DND-41 (cell line): Measurements from ENCODE around the gene JOSD2.

Experiments used
- ATAC-seq: fragments of 200-7000 bp; cut with Tn5 transposase; 3 replicates; pipeline ENCODE4 v1.9.1; 2021; ENCODE audit warnings: low read depth; ENCODE audit not compliant: insufficient read depth
- DNase-seq: peaks from one replicate; pipeline ENCODE4 v3.0.0-alpha.2; 2020
- H2AFZ ChIP-seq: 2 replicates; pipeline ENCODE4 v1.6.0; 2012; ENCODE audit warnings: low read depth, low read length
- H3K27ac ChIP-seq: 2 replicates; pipeline ENCODE4 v1.5.1; 2012; ENCODE audit warnings: low read length, inconsistent platforms
- H3K27me3 ChIP-seq: fragments of 200-600 bp; sonication (generic); 2 replicates; pipeline ENCODE4 v1.6.0; 2012; ENCODE audit warnings: low read length, mild to moderate bottlenecking, inconsistent platforms; ENCODE audit not compliant: insufficient read depth, poor library complexity
- H3K36me3 ChIP-seq: 2 replicates; pipeline ENCODE4 v1.5.1; 2012; ENCODE audit warnings: low read length, inconsistent platforms; ENCODE audit not compliant: insufficient read depth
- H3K4me1 ChIP-seq: 2 replicates; pipeline ENCODE4 v1.5.1; 2012; ENCODE audit warnings: mild to moderate bottlenecking, low read length; ENCODE audit not compliant: insufficient read depth
- H3K4me2 ChIP-seq: 2 replicates; pipeline ENCODE4 v1.6.0; 2012; ENCODE audit warnings: mild to moderate bottlenecking, moderate library complexity, low read length, inconsistent platforms; ENCODE audit not compliant: insufficient read depth
- H3K4me3 ChIP-seq, 2 experiments: fragments of 200-600 bp in 1 of 2; shearing (Covaris generic) in 1 of 2; 2 replicates each; pipeline ENCODE4 v1.5.1; 2012 to 2016; ENCODE audit warnings: inconsistent platforms in 2 of 2, low read length in 2 of 2, mild to moderate bottlenecking in 2 of 2, low read depth in 1 of 2, moderate library complexity in 1 of 2
- H3K79me2 ChIP-seq: 2 replicates; pipeline ENCODE4 v1.6.0; 2012; ENCODE audit warnings: low read length, inconsistent platforms; ENCODE audit not compliant: insufficient read depth
- H3K9ac ChIP-seq: 2 replicates; pipeline ENCODE4 v1.6.0; 2012; ENCODE audit warnings: low read depth, mild to moderate bottlenecking, inconsistent platforms, low read length, moderate library complexity
- H3K9me3 ChIP-seq: 2 replicates; pipeline ENCODE4 v1.5.1; 2012; ENCODE audit warnings: low read length, moderate library complexity, mild to moderate bottlenecking, inconsistent platforms; ENCODE audit not compliant: insufficient read depth, severe bottlenecking
- H4K20me1 ChIP-seq: 2 replicates; pipeline ENCODE4 v1.6.0; 2012; ENCODE audit warnings: low read length; ENCODE audit not compliant: insufficient read depth
- EZH2 ChIP-seq: IDR thresholded peaks from 3 replicates; pipeline ENCODE4 v1.6.1; 2012; ENCODE audit warnings: borderline replicate concordance, low read depth, mild to moderate bottlenecking, moderate library complexity, low read length, inconsistent platforms; ENCODE audit not compliant: severe bottlenecking
- TF ChIP-seq, protein P1 (sequence below): IDR thresholded peaks from 2 replicates; pipeline ENCODE4 v1.5.1; 2012; ENCODE audit warnings: borderline replicate concordance, low read length, moderate library complexity, mild to moderate bottlenecking; ENCODE audit not compliant: poor library complexity, severe bottlenecking; ENCODE audit errors: extremely low read depth

JOSD2 gene

DNA sequence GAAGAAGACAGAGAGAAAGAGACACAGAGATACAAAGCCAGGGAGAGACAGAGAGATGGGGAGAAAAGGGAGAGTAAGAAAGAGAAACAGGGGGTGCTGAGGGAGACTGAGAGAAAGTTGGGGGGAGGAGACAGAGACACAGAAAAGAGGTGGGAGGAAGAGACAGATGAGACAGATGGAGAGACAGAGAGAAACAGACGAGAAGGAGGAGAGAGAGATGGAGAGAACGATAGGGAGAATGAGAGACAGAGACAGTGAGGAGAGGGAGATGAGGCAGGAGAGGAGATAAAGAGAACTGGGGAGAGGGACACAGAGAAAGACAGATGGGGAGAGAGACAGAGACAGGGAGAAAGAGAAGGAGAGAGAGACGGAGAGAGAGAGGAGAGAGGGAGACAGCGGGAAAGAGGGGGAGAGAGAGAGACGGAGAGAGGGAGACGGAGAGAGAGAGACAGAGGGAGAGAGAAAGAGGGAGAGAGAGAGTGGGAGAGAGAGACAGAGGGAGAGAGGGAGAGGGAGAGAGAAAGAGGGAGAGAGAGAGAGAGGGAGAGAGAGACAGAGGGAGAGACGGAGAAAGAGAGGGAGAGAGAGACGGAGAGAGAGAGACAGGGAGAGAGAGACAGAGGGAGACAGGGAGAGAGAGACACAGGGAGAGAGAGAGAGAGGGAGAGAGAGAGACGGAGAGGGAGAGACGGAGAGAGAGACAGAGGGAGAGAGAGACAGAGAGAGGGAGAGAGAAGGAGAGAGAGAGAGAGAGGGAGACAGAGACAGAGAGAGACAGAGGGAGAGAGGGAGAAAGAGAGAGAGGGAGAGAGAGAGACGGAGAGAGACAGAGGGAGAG lies 12.6 kb downstream of the JOSD2 start:
- Histone ChIP-seq H3K79me2 (no peaks in the 10 kb centered on the region), H4K20me1 (no peaks in the 10 kb centered on the region; the same call in 1 of the 2 replicates), H3K36me3 (no peaks in the 10 kb centered on the region), H2AFZ (no peak overlapping the region), H3K9me3 (no peaks in the 10 kb centered on the region), H3K4me2 (no peak overlapping the region), H3K27ac (no peak overlapping the region), H3K27me3 (no peaks in the 10 kb centered on the region), H3K4me1 (no peaks in the 10 kb centered on the region), H3K9ac (no peak overlapping the region), H3K4me3 (no peak overlapping the region)
- ATAC-seq: no peak
- no peak for TF ChIP-seq EZH2
- TF ChIP-seq, protein P1, sequence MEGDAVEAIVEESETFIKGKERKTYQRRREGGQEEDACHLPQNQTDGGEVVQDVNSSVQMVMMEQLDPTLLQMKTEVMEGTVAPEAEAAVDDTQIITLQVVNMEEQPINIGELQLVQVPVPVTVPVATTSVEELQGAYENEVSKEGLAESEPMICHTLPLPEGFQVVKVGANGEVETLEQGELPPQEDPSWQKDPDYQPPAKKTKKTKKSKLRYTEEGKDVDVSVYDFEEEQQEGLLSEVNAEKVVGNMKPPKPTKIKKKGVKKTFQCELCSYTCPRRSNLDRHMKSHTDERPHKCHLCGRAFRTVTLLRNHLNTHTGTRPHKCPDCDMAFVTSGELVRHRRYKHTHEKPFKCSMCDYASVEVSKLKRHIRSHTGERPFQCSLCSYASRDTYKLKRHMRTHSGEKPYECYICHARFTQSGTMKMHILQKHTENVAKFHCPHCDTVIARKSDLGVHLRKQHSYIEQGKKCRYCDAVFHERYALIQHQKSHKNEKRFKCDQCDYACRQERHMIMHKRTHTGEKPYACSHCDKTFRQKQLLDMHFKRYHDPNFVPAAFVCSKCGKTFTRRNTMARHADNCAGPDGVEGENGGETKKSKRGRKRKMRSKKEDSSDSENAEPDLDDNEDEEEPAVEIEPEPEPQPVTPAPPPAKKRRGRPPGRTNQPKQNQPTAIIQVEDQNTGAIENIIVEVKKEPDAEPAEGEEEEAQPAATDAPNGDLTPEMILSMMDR: no peak
- DNase-seq: no peak

DNA sequence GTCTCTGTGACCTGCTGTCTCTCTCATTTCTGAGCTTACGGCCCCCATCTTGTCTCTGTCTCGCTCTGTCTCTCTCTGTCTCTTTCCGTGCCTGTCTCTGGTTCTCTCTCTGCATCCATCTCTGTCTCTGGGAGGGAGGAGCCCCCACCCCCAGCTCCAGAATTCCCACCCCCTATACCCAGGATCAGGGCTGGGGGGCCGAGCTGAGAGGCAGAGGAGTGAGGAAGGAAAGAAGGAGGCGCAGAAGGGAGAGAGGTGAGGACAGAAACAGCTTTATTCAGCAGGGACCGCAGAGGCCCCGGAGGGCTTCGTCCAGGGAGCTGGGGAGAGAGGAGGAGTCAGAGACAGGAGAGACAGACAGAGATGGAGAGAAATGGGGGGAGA lies 14.0 kb downstream of the JOSD2 start:
- H3K79me2 ChIP-seq: no peaks in the 10 kb centered on the region
- H3K27me3 ChIP-seq: peaks cover 5% of the 10 kb centered on the region

DNA sequence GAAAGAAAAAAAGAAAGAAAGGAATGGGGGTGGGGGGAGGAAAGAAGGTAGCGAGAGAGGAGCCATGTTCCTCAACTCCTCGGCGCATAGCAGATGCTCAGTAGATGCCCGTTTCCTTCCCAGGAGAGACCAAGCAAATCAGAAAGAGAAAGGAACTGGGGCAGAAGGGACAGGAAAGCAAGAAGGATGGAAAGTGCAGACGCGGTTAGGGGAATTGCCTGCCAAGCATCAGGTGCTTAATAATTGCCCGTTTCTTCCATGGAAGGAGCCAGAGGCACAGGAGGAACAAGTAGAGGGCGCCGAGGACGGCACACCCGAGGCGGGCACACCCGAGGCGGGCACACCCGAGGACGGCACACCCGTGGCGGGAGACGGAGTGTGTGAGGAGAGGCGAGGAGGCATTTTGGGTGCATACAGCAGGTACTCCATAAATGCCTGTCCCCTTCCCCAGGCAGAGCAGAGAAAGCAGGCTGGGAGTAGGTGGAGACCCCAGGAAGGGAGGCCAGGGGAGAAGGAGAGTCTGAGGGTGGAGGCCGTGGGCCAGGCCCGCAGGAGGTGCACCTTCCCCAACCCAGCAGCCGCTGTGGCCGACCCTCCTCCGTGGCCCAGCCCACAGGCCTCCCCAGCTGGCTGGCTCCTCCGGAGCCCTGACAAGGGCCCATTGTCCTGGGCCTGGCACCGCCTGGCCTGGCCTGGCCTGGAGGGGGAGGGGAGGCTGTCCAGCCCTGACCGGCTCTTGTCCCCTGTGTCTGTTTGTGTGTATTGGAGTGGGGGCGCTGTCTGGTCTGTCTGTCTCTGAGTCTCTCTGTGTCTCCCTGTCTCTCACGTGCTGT lies 14.6 kb downstream of the JOSD2 start:
- TF ChIP-seq, protein P1: no peak
- TF ChIP-seq EZH2: no peak
- no peak overlapping the region for H3K9ac ChIP-seq
- peaks cover 11% of the 10 kb centered on the region for H3K27me3 ChIP-seq
- H3K79me2 ChIP-seq: no peaks in the 10 kb centered on the region
- no peaks in the 10 kb centered on the region; the same call in 1 of the 2 replicates for H4K20me1 ChIP-seq
- no peaks in the 10 kb centered on the region for H3K36me3 ChIP-seq
- no peak overlapping the region for H3K4me3 ChIP-seq
- no peak for DNase-seq
- no peak for ATAC-seq
- H3K9me3 ChIP-seq: no peaks in the 10 kb centered on the region
- H2AFZ ChIP-seq: no peak overlapping the region
- no peak overlapping the region for H3K27ac ChIP-seq
- H3K4me1 ChIP-seq: no peaks in the 10 kb centered on the region
- H3K4me2 ChIP-seq: no peak overlapping the region

More for the DNA sequence above, 14.0 kb downstream of the JOSD2 start:
- H3K9me3 ChIP-seq: no peaks in the 10 kb centered on the region
- H4K20me1 ChIP-seq: no peaks in the 10 kb centered on the region; the same call in 1 of the 2 replicates
- DNase-seq (no peak), ATAC-seq (no peak)
- no peak overlapping the region for H3K27ac ChIP-seq
- H3K4me3 ChIP-seq: no peak overlapping the region
- H3K4me2 ChIP-seq: no peak overlapping the region
- H3K36me3 ChIP-seq: no peaks in the 10 kb centered on the region
- no peak for TF ChIP-seq EZH2
- TF ChIP-seq, protein P1: no peak
- no peak overlapping the region for H2AFZ ChIP-seq
- H3K4me1 ChIP-seq: no peaks in the 10 kb centered on the region
- no peak overlapping the region for H3K9ac ChIP-seq
